Gastroesophageal sphincter (tissue), 4 donors: ENCODE data around the gene SFSWAP. TPM values are rescaled to one million over a fixed set of nuclear protein-coding genes. Genes with fewer than 3 reads are reported as not detected.
"Not testable (repeated sequence)": the region's sequence is repeated elsewhere in the genome, so short reads cannot be mapped to it uniquely, and the experiment has no call there.

Experiments used
- ATAC-seq: fragments of 150-250 bp; one replicate; pipeline ENCODE4 v1.9.1; 2016; ENCODE audit warnings: mild to moderate bottlenecking, moderate library complexity
- H3K27ac ChIP-seq, 4 donors: fragments of 200-600 bp; sonication (generic) in 3 of 4; 1 replicate in 3 of 4; 2 replicates in 1 of 4; pipeline ENCODE4 v1.5.1; 2016 to 2019
- H3K27me3 ChIP-seq: fragments of 200-600 bp; sonication (generic); one replicate; pipeline ENCODE4 v1.5.1; 2019
- H3K36me3 ChIP-seq, 2 donors: fragments of 200-600 bp; sonication (generic); one replicate each; pipeline ENCODE4 v1.5.1; 2019; ENCODE audit warnings: control low read depth in 1 of 2
- H3K4me1 ChIP-seq, 3 donors: fragments of 200-600 bp; sonication (generic); 1 replicate in 2 of 3; 2 replicates in 1 of 3; pipeline ENCODE4 v1.5.1; 2016 to 2019; ENCODE audit warnings: control low read depth in 2 of 3
- H3K4me3 ChIP-seq, 2 donors: fragments of 200-600 bp; sonication (generic); one replicate each; pipeline ENCODE4 v1.5.1; 2019; ENCODE audit warnings: mild to moderate bottlenecking in 1 of 2, moderate library complexity in 1 of 2
- H3K9me3 ChIP-seq, 3 donors: fragments of 200-600 bp; sonication (generic); one replicate each; pipeline ENCODE4 v1.5.1; 2017 to 2019; ENCODE audit warnings: control low read depth in 2 of 3
- CTCF ChIP-seq, 4 experiments: fragments of 200-600 bp in 2 of 4; fragments of 450-650 bp in 2 of 4; sonication (generic) in 1 of 4; IDR thresholded peaks; one replicate each; pipeline ENCODE4 v1.5.1; 2017 to 2019; ENCODE audit warnings: antibody characterized with exemption in 4 of 4, mild to moderate bottlenecking in 2 of 4, moderate library complexity in 2 of 4
- EP300 ChIP-seq: sonication (generic); formaldehyde crosslinking; IDR thresholded peaks from one replicate; pipeline ENCODE4 v1.6.1; 2017; ENCODE audit warnings: antibody characterized with exemption, mild to moderate bottlenecking
- POLR2A ChIP-seq, 2 donors: fragments of 450-650 bp; IDR thresholded peaks; one replicate each; pipeline ENCODE4 v1.6.1; 2017; ENCODE audit warnings: antibody characterized with exemption in 2 of 2, mild to moderate bottlenecking in 2 of 2, moderate library complexity in 1 of 2
- POLR2AphosphoS5 ChIP-seq: sonication (generic); formaldehyde crosslinking; IDR thresholded peaks from one replicate; pipeline ENCODE4 v1.6.1; 2017; ENCODE audit warnings: antibody characterized with exemption
- WGBS, 2 donors: methylation state at CpG; one replicate each; pipeline ENCODE4 v1.1.5; 2018; ENCODE audit warnings: low coverage in 1 of 2; 5-methylcytosine and 5-hydroxymethylcytosine counted together
- total RNA-seq, 4 donors: library from RNA; depleted of rRNA; stranded (reverse); fragments of >200 nt; gene quantifications; one replicate each; pipeline ENCODE4 v1.1.0, GENCODE V29; 2016

SFSWAP gene
- total RNA-seq, 4 donors from 2014 or later = 22.4 to 50.4 (median 32.5) TPM

DNA sequence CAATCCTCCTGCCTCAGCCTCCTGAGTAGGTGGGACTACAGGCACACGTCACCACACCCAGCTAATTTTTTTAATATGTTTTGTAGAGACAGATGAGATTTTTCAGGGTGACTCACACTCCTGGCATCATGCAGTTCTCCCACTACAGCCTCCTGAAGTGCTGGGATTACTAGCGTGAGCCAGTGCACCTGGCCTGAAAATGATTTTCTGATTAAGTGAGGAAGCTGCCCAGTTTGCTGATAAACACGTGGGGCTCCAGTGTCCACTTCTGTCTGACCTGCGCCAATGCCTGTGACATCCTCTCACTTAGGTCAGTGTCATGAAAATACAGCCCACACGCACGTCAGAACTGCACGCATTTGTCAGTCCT lies 37.0 kb upstream of the SFSWAP start:
- Histone ChIP-seq H3K4me1 (no peaks in the 10 kb centered on the region), H3K36me3 (no peaks in the 10 kb centered on the region), H3K27ac (no peak overlapping the region), H3K9me3 (peaks cover 0 to 20% (median 0%) of the 10 kb centered on the region in 3 donors), H3K4me3 (no peak overlapping the region), H3K27me3 (peaks cover 56% of the 10 kb centered on the region)
- ATAC-seq = no peak
- WGBS, 2 donors = 8 to 100% methylated on average over 1 to 2 of the region's 7 CpGs
- no peak for TF ChIP-seq POLR2A (IDR thresholded peaks at IDR 0.05)
- TF ChIP-seq POLR2AphosphoS5 = no peak
- TF ChIP-seq EP300 = no peak
- TF ChIP-seq CTCF (IDR thresholded peaks at IDR 0.05) = no peak

DNA sequence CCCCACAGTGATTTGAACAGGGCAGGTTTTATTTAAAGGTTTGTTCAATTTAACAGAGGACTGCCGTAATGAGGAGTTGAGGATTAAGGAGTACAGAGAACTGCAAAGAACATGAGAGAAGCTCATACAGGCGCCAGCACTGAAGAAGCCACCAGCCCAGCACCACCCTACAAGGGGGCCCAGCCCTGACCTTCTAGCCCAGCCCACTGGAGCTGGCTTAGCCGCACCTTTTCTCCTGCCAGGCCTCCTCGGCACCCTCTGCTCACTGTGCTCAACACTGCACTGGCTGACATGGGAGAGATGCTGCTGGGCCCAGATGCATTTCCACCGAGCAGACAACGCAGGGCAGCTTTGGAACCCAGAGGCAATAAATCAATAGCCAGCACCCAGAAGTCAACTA lies 36.5 kb upstream of the SFSWAP start:
- 68 to 88% methylated on average over 4 to 5 of the region's 6 CpGs for WGBS, 2 donors
- TF ChIP-seq POLR2AphosphoS5 = no peak
- no peak for TF ChIP-seq EP300
- no peak for TF ChIP-seq POLR2A (IDR thresholded peaks at IDR 0.05)
- TF ChIP-seq CTCF (IDR thresholded peaks at IDR 0.05) = no peak
- Histone ChIP-seq H3K27ac (no peak overlapping the region), H3K4me3 (no peak overlapping the region), H3K36me3 (no peaks in the 10 kb centered on the region), H3K27me3 (peaks cover 56% of the 10 kb centered on the region), H3K4me1 (no peaks in the 10 kb centered on the region), H3K9me3 (peaks cover 0 to 20% (median 0%) of the 10 kb centered on the region in 3 donors)
- ATAC-seq = no peak

DNA sequence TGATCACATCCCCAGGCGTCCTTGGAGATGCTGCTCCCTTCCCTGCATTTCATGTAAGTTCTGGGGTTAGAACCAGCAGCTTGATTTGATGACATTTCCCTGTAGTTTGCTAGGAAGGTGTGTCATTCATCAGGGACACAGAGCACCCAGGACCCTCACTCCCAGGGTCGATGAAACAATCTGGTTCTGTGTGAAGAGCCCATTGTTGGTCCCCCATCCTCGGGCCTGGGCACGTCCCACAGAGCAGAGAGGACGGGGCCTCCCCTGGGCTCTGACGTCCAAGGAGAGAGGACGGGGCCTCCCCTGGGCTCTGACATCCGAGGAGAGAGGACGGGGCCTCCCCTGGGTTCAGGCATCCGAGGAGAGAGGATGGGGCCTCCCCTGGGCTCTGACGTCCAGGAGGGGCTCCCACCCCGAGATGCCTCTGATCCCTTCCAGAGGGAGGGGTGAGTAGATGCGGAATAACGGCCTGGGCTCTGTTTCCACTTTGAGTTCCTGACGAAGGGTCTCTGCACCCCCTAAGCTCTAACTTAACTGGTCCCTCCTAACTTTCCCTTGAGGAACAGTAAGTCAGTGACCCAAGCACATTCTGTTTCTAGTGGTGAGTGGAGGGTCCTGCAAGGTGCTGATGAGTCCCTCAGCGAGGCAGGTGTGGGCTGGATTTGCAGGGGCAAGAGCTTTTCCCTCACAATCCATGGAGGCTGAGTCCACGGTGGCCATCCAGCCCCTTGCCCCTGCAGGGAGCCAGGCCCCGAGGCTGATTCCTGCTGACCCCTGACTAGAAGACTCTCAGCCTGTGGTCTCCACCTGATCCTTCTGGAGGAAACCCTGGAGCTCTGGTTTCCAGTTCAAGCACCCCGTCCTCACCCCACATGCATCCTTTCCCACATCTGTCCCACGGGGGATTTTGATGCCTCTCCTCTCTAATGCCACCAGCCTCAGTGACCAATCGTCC lies 35.5 kb upstream of the SFSWAP start:
- WGBS, 2 donors = 65 to 91% methylated on average over 4 of the region's 21 CpGs
- H3K27ac ChIP-seq = no peak overlapping the region
- H3K36me3 ChIP-seq = no peaks in the 10 kb centered on the region
- TF ChIP-seq POLR2A (IDR thresholded peaks at IDR 0.05) (no peak), CTCF (IDR thresholded peaks at IDR 0.05) (no peak), EP300 (no peak), POLR2AphosphoS5 (no peak)
- peaks cover 0 to 20% (median 0%) of the 10 kb centered on the region in 3 donors for H3K9me3 ChIP-seq
- H3K27me3 ChIP-seq = peaks cover 50% of the 10 kb centered on the region
- no peak overlapping the region for H3K4me3 ChIP-seq
- H3K4me1 ChIP-seq = no peaks in the 10 kb centered on the region
- no peak for ATAC-seq

GRCh38 chr12:131676544-131676943 lies 34.3 kb upstream of the SFSWAP start:
- no peak overlapping the region for H3K4me3 ChIP-seq
- no peaks in the 10 kb centered on the region for H3K4me1 ChIP-seq
- WGBS, 2 donors = 82 to 84% methylated on average over 6 to 7 of the region's 7 CpGs
- H3K27ac ChIP-seq = no peak overlapping the region
- peaks cover 50% of the 10 kb centered on the region for H3K27me3 ChIP-seq
- TF ChIP-seq EP300 (no peak), POLR2AphosphoS5 (no peak), CTCF (IDR thresholded peaks at IDR 0.05) (no peak), POLR2A (IDR thresholded peaks at IDR 0.05) (no peak)
- no peaks in the 10 kb centered on the region for H3K36me3 ChIP-seq
- H3K9me3 ChIP-seq = peaks cover 0 to 20% (median 0%) of the 10 kb centered on the region in 3 donors
- no peak for ATAC-seq

- peaks cover 0 to 20% (median 0%) of the 10 kb centered on the region in 3 donors for H3K9me3 ChIP-seq
- not testable (repeated sequence) for H3K36me3 ChIP-seq, ATAC-seq, H3K27ac ChIP-seq, H3K4me3 ChIP-seq, H3K4me1 ChIP-seq
- H3K27me3 ChIP-seq = peaks cover 50% of the 10 kb centered on the region
- 80 to 100% methylated on average over 1 of the region's 6 CpGs for WGBS, 2 donors
Measured at GRCh38 chr12:131677067-131677466, 33.8 kb upstream of the SFSWAP start.
